Mesenchymal stem cell (in vitro differentiated cells and primary cell): ENCODE measurements around the gene BABAM2.
A peak's percentile ranks its signal among the peaks of the same experiment; 100 is the strongest.

Experiments
- DNase-seq: peaks from one replicate; pipeline ENCODE4 v3.0.0-alpha.2; 2013
- H2AFZ ChIP-seq: one replicate; pipeline ENCODE4 v1.6.1; 2013; ENCODE audit warnings: low read depth, mild to moderate bottlenecking, control low read depth, inconsistent platforms, low read length, moderate library complexity
- H2AK5ac ChIP-seq: 2 replicates; pipeline ENCODE4 v1.6.1; 2013; ENCODE audit warnings: low read length, moderate library complexity, mild to moderate bottlenecking, inconsistent platforms; ENCODE audit not compliant: severe bottlenecking
- H2BK120ac ChIP-seq: one replicate; pipeline ENCODE4 v1.6.1; 2013; ENCODE audit warnings: low read depth, mild to moderate bottlenecking, inconsistent platforms, low read length, moderate library complexity
- H2BK12ac ChIP-seq, 2 experiments: one replicate each; pipeline ENCODE4 v1.6.1; 2013; ENCODE audit warnings: inconsistent platforms in 2 of 2, low read length in 2 of 2, mild to moderate bottlenecking in 2 of 2, moderate library complexity in 2 of 2, control low read depth in 1 of 2
- H2BK15ac ChIP-seq: one replicate; pipeline ENCODE4 v1.6.1; 2013; ENCODE audit warnings: mild to moderate bottlenecking, low read depth, inconsistent platforms; ENCODE audit not compliant: poor library complexity, severe bottlenecking
- H2BK5ac ChIP-seq: 2 replicates; pipeline ENCODE4 v1.6.1; 2013; ENCODE audit warnings: low read depth, mild to moderate bottlenecking, low read length, control low read depth, inconsistent platforms; ENCODE audit not compliant: poor library complexity, severe bottlenecking
- H3K14ac ChIP-seq, 2 experiments: one replicate each; pipeline ENCODE4 v1.6.1; 2013; ENCODE audit warnings: inconsistent platforms in 2 of 2, low read length in 2 of 2, control low read depth in 1 of 2, mild to moderate bottlenecking in 1 of 2, moderate library complexity in 1 of 2
- H3K18ac ChIP-seq, 2 experiments: one replicate each; pipeline ENCODE4 v1.6.1; 2013; ENCODE audit warnings: inconsistent platforms in 2 of 2, low read length in 2 of 2, control low read depth in 1 of 2, low read depth in 1 of 2, mild to moderate bottlenecking in 1 of 2
- H3K23ac ChIP-seq, 2 experiments: one replicate each; pipeline ENCODE4 v1.6.1; 2013; ENCODE audit warnings: inconsistent platforms in 2 of 2, low read length in 2 of 2, mild to moderate bottlenecking in 2 of 2, moderate library complexity in 2 of 2, control low read depth in 1 of 2
- H3K27ac ChIP-seq: 2 replicates; pipeline ENCODE4 v1.5.1; 2013; ENCODE audit warnings: mild to moderate bottlenecking, moderate library complexity, low read length, control low read depth, inconsistent platforms; ENCODE audit not compliant: poor library complexity, severe bottlenecking
- H3K27me3 ChIP-seq, 2 experiments: 2 replicates each; pipeline versions ENCODE4 v1.6.1 to v1.7.0; 2013; ENCODE audit warnings: low read length in 2 of 2, mild to moderate bottlenecking in 2 of 2, moderate library complexity in 2 of 2, control low read depth in 1 of 2, inconsistent platforms in 1 of 2; ENCODE audit not compliant: control insufficient read depth in 1 of 2, insufficient read depth in 1 of 2
- H3K36me3 ChIP-seq, 2 experiments: 2 replicates each; pipeline versions ENCODE4 v1.6.1 to v1.7.0; 2013; ENCODE audit warnings: low read length in 2 of 2, control low read depth in 1 of 2, inconsistent platforms in 1 of 2, low read depth in 1 of 2, mild to moderate bottlenecking in 1 of 2; ENCODE audit not compliant: insufficient read depth in 2 of 2, control insufficient read depth in 1 of 2
- H3K4ac ChIP-seq, 2 experiments: one replicate each; pipeline ENCODE4 v1.6.1; 2013; ENCODE audit warnings: inconsistent platforms in 2 of 2, low read length in 2 of 2, mild to moderate bottlenecking in 2 of 2, moderate library complexity in 2 of 2, control low read depth in 1 of 2, low read depth in 1 of 2
- H3K4me1 ChIP-seq: 2 replicates; pipeline ENCODE4 v1.6.1; 2013; ENCODE audit warnings: low read depth, low read length, control low read depth; ENCODE audit not compliant: control insufficient read depth, insufficient read depth
- H3K4me2 ChIP-seq: 2 replicates; pipeline ENCODE4 v1.6.1; 2013; ENCODE audit warnings: low read length, mild to moderate bottlenecking, inconsistent platforms; ENCODE audit not compliant: poor library complexity, severe bottlenecking
- H3K4me3 ChIP-seq, 2 experiments: 2 replicates each; pipeline versions ENCODE4 v1.5.1 to v1.7.0; 2013; ENCODE audit warnings: low read length in 2 of 2, mild to moderate bottlenecking in 2 of 2, control low read depth in 1 of 2, low read depth in 1 of 2; ENCODE audit not compliant: insufficient read depth in 1 of 2
- H3K79me1 ChIP-seq: replicated peaks from 2 replicates; pipeline ENCODE4 v1.6.1; 2013; ENCODE audit warnings: mild to moderate bottlenecking, control low read depth, low read length, inconsistent platforms; ENCODE audit not compliant: poor library complexity, severe bottlenecking
- H3K9ac ChIP-seq: 2 replicates; pipeline ENCODE4 v1.7.0; 2013; ENCODE audit warnings: mild to moderate bottlenecking, low read length, moderate library complexity
- H3K9me3 ChIP-seq: 2 replicates; pipeline ENCODE4 v1.7.0; 2013; ENCODE audit warnings: mild to moderate bottlenecking, low read length; ENCODE audit not compliant: control insufficient read depth
- H4K8ac ChIP-seq: one replicate; pipeline ENCODE4 v1.6.1; 2013; ENCODE audit warnings: inconsistent platforms, mild to moderate bottlenecking, low read length, moderate library complexity
- H4K91ac ChIP-seq: one replicate; pipeline ENCODE4 v1.6.1; 2013; ENCODE audit warnings: mild to moderate bottlenecking, low read length, inconsistent platforms
- WGBS: methylation state at CpG from one replicate; pipeline ENCODE4 v1.1.7; 2013; ENCODE audit warnings: mixed read lengths; 5-methylcytosine and 5-hydroxymethylcytosine counted together

The BABAM2 gene

GRCh38 chr2:28162564-28162963, 272.0 kb downstream of the BABAM2 start:
- Histone ChIP-seq H3K36me3 (peaks cover 0 to 2% of the 10 kb centered on the region in 2 experiments), H3K9ac (no peak overlapping the region), H3K4me2 (no peak overlapping the region), H3K27ac (peak overlapping the region; percentile 4), H2BK5ac (peak overlapping the region; percentile 39), H3K14ac (no peak overlapping the region), H3K23ac (no peak overlapping the region), H2AFZ (no peak overlapping the region), H2BK12ac (peak overlapping the region; percentile 64 to 65), H2AK5ac (peak overlapping the region; percentile 89), H3K27me3 (no peaks in the 10 kb centered on the region), H2BK15ac (no peak overlapping the region), H3K4me3 (no peak overlapping the region), H2BK120ac (no peak overlapping the region), H3K79me1 (peaks cover 1% of the 10 kb centered on the region), H3K4ac (no peak overlapping the region), H3K9me3 (no peaks in the 10 kb centered on the region), H3K18ac (peak overlapping the region in 1 of 2 experiments; percentile 78), H3K4me1 (peaks cover 13% of the 10 kb centered on the region), H4K8ac (peak overlapping the region; percentile 49), H4K91ac (peak overlapping the region; percentile 37)
- DNase-seq, result no peak
- 92% methylated on average over 2 of the region's 3 CpGs for WGBS

DNA sequence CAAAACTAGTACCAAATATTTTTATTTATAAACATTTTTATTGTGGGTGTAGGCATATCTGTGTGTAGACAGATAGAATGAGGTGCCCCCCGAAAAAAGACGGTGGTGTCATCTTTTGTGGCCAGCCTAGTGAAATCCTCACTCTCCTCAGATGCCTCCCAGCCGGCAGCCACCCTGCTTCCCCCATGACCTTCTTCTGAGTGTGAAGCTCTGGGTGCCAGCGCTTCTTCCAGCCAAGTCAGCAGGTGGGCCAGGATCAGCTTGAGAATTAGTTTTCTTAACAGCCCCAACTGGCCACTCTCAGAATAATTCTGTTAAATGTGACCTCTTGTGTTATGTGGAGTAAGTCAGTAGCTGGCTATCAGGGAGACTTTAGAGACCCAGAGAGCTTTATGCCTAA, 272.5 kb downstream of the BABAM2 start:
- 100% methylated on average over 3 of the region's 4 CpGs for WGBS
- H3K27ac ChIP-seq, result no peak overlapping the region
- H3K23ac ChIP-seq, result no peak overlapping the region
- peak overlapping the region; percentile 18 to 81 for H3K18ac ChIP-seq
- H3K9ac ChIP-seq, result no peak overlapping the region
- no peak overlapping the region for H4K8ac ChIP-seq
- peak overlapping the region; percentile 24 to 80 for H3K4ac ChIP-seq
- H3K4me2 ChIP-seq, result no peak overlapping the region
- H3K79me1 ChIP-seq, result peaks cover 1% of the 10 kb centered on the region
- peak overlapping the region in 1 of 2 experiments; percentile 87 for H2BK12ac ChIP-seq
- no peak overlapping the region for H4K91ac ChIP-seq
- no peak for DNase-seq
- H2AK5ac ChIP-seq, result peak overlapping the region; percentile 3
- no peak overlapping the region for H3K4me3 ChIP-seq
- peak overlapping the region; percentile 2 for H2BK120ac ChIP-seq
- H2BK5ac ChIP-seq, result no peak overlapping the region
- no peak overlapping the region for H3K14ac ChIP-seq
- no peaks in the 10 kb centered on the region for H3K36me3 ChIP-seq
- peaks cover 13% of the 10 kb centered on the region for H3K4me1 ChIP-seq
- no peaks in the 10 kb centered on the region for H3K9me3 ChIP-seq
- H2AFZ ChIP-seq, result no peak overlapping the region
- H3K27me3 ChIP-seq, result no peaks in the 10 kb centered on the region
- no peak overlapping the region for H2BK15ac ChIP-seq

- Histone ChIP-seq H3K79me1 (peaks cover 1% of the 10 kb centered on the region), H2BK12ac (peak overlapping the region; percentile 27 to 96), H3K23ac (no peak overlapping the region), H2BK120ac (peak overlapping the region; percentile 2), H4K8ac (peak overlapping the region; percentile 84), H3K9ac (peak overlapping the region; percentile 53), H3K18ac (peak overlapping the region; percentile 86 to 93), H4K91ac (peak overlapping the region; percentile 78), H2AK5ac (peak overlapping the region; percentile 75), H3K4me3 (no peak overlapping the region), H2BK5ac (no peak overlapping the region), H2BK15ac (peak overlapping the region; percentile 68), H3K4me2 (no peak overlapping the region), H2AFZ (no peak overlapping the region), H3K14ac (peak overlapping the region in 1 of 2 experiments; percentile 19), H3K4ac (peak overlapping the region in 1 of 2 experiments; percentile 8), H3K4me1 (peaks cover 13% of the 10 kb centered on the region), H3K27me3 (no peaks in the 10 kb centered on the region), H3K27ac (no peak overlapping the region), H3K9me3 (no peaks in the 10 kb centered on the region), H3K36me3 (no peaks in the 10 kb centered on the region)
- 74% methylated on average over 6 of the region's 6 CpGs for WGBS
- DNase-seq, result no peak
Observed at GRCh38 chr2:28163627-28164279, 273.2 kb downstream of the BABAM2 start.

- peak overlapping the region in 1 of 2 experiments; percentile 96 for H2BK12ac ChIP-seq
- no peaks in the 10 kb centered on the region for H3K27me3 ChIP-seq
- 11% methylated on average over 8 of the region's 8 CpGs for WGBS
- H3K9ac ChIP-seq, result peak overlapping the region; percentile 53
- H3K79me1 ChIP-seq, result peaks cover 1% of the 10 kb centered on the region
- peaks cover 13% of the 10 kb centered on the region for H3K4me1 ChIP-seq
- no peak overlapping the region for H3K23ac ChIP-seq
- no peak overlapping the region for H2AFZ ChIP-seq
- no peaks in the 10 kb centered on the region for H3K36me3 ChIP-seq
- peak overlapping the region; percentile 16 for H2AK5ac ChIP-seq
- no peak overlapping the region for H3K4me3 ChIP-seq
- H4K8ac ChIP-seq, result peak overlapping the region; percentile 84
- no peak overlapping the region for H4K91ac ChIP-seq
- H3K18ac ChIP-seq, result peak overlapping the region; percentile 25 to 93
- no peak overlapping the region for H3K27ac ChIP-seq
- no peak overlapping the region for H2BK120ac ChIP-seq
- no peak overlapping the region for H2BK5ac ChIP-seq
- H2BK15ac ChIP-seq, result peak overlapping the region; percentile 68
- no peaks in the 10 kb centered on the region for H3K9me3 ChIP-seq
- no peak overlapping the region for H3K14ac ChIP-seq
- no peak overlapping the region for H3K4me2 ChIP-seq
- DNase-seq, result peak; percentile 92
- H3K4ac ChIP-seq, result no peak overlapping the region
Observed at GRCh38 chr2:28164280-28164801, 273.8 kb downstream of the BABAM2 start.
